Parathyroid adenoma (tissue), 2 donors: ENCODE data around the gene ARSB.

Experiments used
- H2AFZ ChIP-seq: fragments of 300-600 bp; sonication (generic); one replicate; pipeline ENCODE4 v1.7.0; 2017; ENCODE audit warnings: antibody characterized with exemption, mild to moderate bottlenecking
- H3K27ac ChIP-seq: fragments of 300-600 bp; sonication (generic); one replicate; pipeline ENCODE4 v1.7.0; 2017
- H3K27me3 ChIP-seq: fragments of 300-600 bp; sonication (generic); one replicate; pipeline ENCODE4 v1.7.0; 2017; ENCODE audit warnings: low read length; ENCODE audit not compliant: control insufficient read depth, insufficient read depth
- H3K36me3 ChIP-seq: fragments of 300-600 bp; sonication (generic); one replicate; pipeline ENCODE4 v1.7.0; 2017; ENCODE audit warnings: low read length; ENCODE audit not compliant: control insufficient read depth, insufficient read depth
- H3K4me1 ChIP-seq: fragments of 300-600 bp; sonication (generic); one replicate; pipeline ENCODE4 v1.7.0; 2017; ENCODE audit warnings: control low read depth
- H3K4me2 ChIP-seq: fragments of 300-600 bp; sonication (generic); one replicate; pipeline ENCODE4 v1.7.0; 2017; ENCODE audit warnings: low read length
- H3K4me3 ChIP-seq: fragments of 300-600 bp; sonication (generic); one replicate; pipeline ENCODE4 v1.7.0; 2017; ENCODE audit warnings: low read depth, low read length
- H3K79me2 ChIP-seq: fragments of 300-600 bp; sonication (generic); one replicate; pipeline ENCODE4 v1.7.0; 2017; ENCODE audit warnings: control low read depth
- H3K9ac ChIP-seq: fragments of 300-600 bp; sonication (generic); one replicate; pipeline ENCODE4 v1.7.0; 2017; ENCODE audit warnings: mild to moderate bottlenecking
- H3K9me3 ChIP-seq: fragments of 300-600 bp; sonication (generic); one replicate; pipeline ENCODE4 v1.7.0; 2017; ENCODE audit warnings: low read length; ENCODE audit not compliant: control insufficient read depth
- CTCF ChIP-seq: fragments of 300-600 bp; sonication (generic); IDR thresholded peaks from one replicate; pipeline ENCODE4 v1.7.0; 2017; ENCODE audit warnings: antibody characterized with exemption, mild to moderate bottlenecking
- donor health status: primary hyperparathyroidism.

Gene ARSB

GRCh38 chr5:79030663-79031484 is 45.8 kb upstream of the ARSB start:
- TF ChIP-seq CTCF, result no peak

GRCh38 chr5:79025054-79025472 is 40.0 kb upstream of the ARSB start:
- Histone ChIP-seq H3K36me3 (no peaks in the 10 kb centered on the region), H3K9ac (no peak overlapping the region), H3K9me3 (no peaks in the 10 kb centered on the region), H2AFZ (peak overlapping the region; percentile 83), H3K4me2 (peak overlapping the region; percentile 53), H3K4me1 (no peaks in the 10 kb centered on the region), H3K27me3 (no peaks in the 10 kb centered on the region), H3K27ac (no peak overlapping the region), H3K79me2 (no peaks in the 10 kb centered on the region), H3K4me3 (no peak overlapping the region)
- TF ChIP-seq CTCF, result peak; percentile 98

More at GRCh38 chr5:79030663-79031484, 45.8 kb upstream of the ARSB start:
- Histone ChIP-seq H3K4me2 (no peak overlapping the region), H3K4me1 (no peaks in the 10 kb centered on the region), H3K79me2 (no peaks in the 10 kb centered on the region), H3K27ac (no peak overlapping the region), H3K27me3 (no peaks in the 10 kb centered on the region), H3K4me3 (no peak overlapping the region), H3K9me3 (no peaks in the 10 kb centered on the region), H3K9ac (no peak overlapping the region), H3K36me3 (no peaks in the 10 kb centered on the region), H2AFZ (no peak overlapping the region)

GRCh38 chr5:79023947-79024346 is 38.8 kb upstream of the ARSB start:
- Histone ChIP-seq H3K27ac (no peak overlapping the region), H3K4me1 (no peaks in the 10 kb centered on the region), H3K9ac (no peak overlapping the region), H2AFZ (no peak overlapping the region), H3K4me2 (no peak overlapping the region), H3K36me3 (no peaks in the 10 kb centered on the region), H3K4me3 (no peak overlapping the region), H3K79me2 (no peaks in the 10 kb centered on the region), H3K9me3 (no peaks in the 10 kb centered on the region), H3K27me3 (no peaks in the 10 kb centered on the region)
- TF ChIP-seq CTCF, result no peak

- Histone ChIP-seq H2AFZ (no peak overlapping the region), H3K36me3 (no peaks in the 10 kb centered on the region), H3K4me1 (no peaks in the 10 kb centered on the region), H3K9ac (no peak overlapping the region), H3K27ac (no peak overlapping the region), H3K79me2 (no peaks in the 10 kb centered on the region), H3K9me3 (no peaks in the 10 kb centered on the region), H3K27me3 (no peaks in the 10 kb centered on the region), H3K4me3 (no peak overlapping the region), H3K4me2 (no peak overlapping the region)
- no peak for TF ChIP-seq CTCF
These were observed 38.2 kb upstream of the ARSB start for GRCh38 chr5:79023348-79023747.

- H3K36me3 ChIP-seq, result no peaks in the 10 kb centered on the region
- H3K27ac ChIP-seq, result no peak overlapping the region
- H3K4me3 ChIP-seq, result no peak overlapping the region
- no peaks in the 10 kb centered on the region for H3K27me3 ChIP-seq
- no peak overlapping the region for H3K9ac ChIP-seq
- TF ChIP-seq CTCF, result no peak
- H3K9me3 ChIP-seq, result no peaks in the 10 kb centered on the region
- H3K4me2 ChIP-seq, result no peak overlapping the region
- H2AFZ ChIP-seq, result no peak overlapping the region
- no peaks in the 10 kb centered on the region for H3K4me1 ChIP-seq
- no peaks in the 10 kb centered on the region for H3K79me2 ChIP-seq
These were observed 37.7 kb upstream of the ARSB start for GRCh38 chr5:79022771-79023170.
